OCI-LY1 (cell line): ENCODE data around the gene NPAS1.
"Not testable (repeated sequence)": the region's sequence is repeated elsewhere in the genome, so short reads cannot be mapped to it uniquely, and the experiment has no call there.

Experiments
- H2AFZ ChIP-seq: fragments of 200-600 bp; sonication (generic), shearing (Covaris generic); 2 replicates; pipeline ENCODE4 v1.6.0; 2014; ENCODE audit warnings: antibody characterized with exemption, mild to moderate bottlenecking, low read length
- H3F3A ChIP-seq: fragments of 200-600 bp; sonication (generic), shearing (Covaris generic); 2 replicates; pipeline ENCODE4 v1.6.0; 2014; ENCODE audit warnings: mild to moderate bottlenecking, antibody characterized with exemption, low read length, moderate library complexity; ENCODE audit not compliant: insufficient read depth
- H3K27ac ChIP-seq: fragments of 200-600 bp; sonication (generic); 2 replicates; pipeline ENCODE4 v1.5.1; 2014; ENCODE audit warnings: low read length, mixed run types, mild to moderate bottlenecking, low read depth; ENCODE audit not compliant: poor library complexity, severe bottlenecking
- H3K27me3 ChIP-seq: fragments of 200-600 bp; sonication (generic); 2 replicates; pipeline ENCODE4 v1.6.0; 2014; ENCODE audit warnings: antibody characterized with exemption, mild to moderate bottlenecking, low read length, moderate library complexity; ENCODE audit not compliant: insufficient read depth
- H3K36me3 ChIP-seq: fragments of 200-600 bp; sonication (generic); 2 replicates; pipeline ENCODE4 v1.6.1; 2014; ENCODE audit warnings: mild to moderate bottlenecking, antibody characterized with exemption, low read length, moderate library complexity, mixed read lengths; ENCODE audit not compliant: insufficient read depth
- H3K4me1 ChIP-seq: fragments of 200-600 bp; sonication (generic); 2 replicates; pipeline ENCODE4 v1.5.1; 2014; ENCODE audit warnings: mild to moderate bottlenecking, low read length, moderate library complexity; ENCODE audit not compliant: insufficient read depth, severe bottlenecking
- H3K4me2 ChIP-seq: fragments of 200-600 bp; sonication (generic), shearing (Covaris generic); 2 replicates; pipeline ENCODE4 v1.6.1; 2014; ENCODE audit warnings: low read length
- H3K4me3 ChIP-seq: fragments of 200-600 bp; sonication (generic); 2 replicates; pipeline ENCODE4 v1.5.1; 2014; ENCODE audit warnings: low read length, low read depth, mild to moderate bottlenecking, mixed read lengths; ENCODE audit not compliant: poor library complexity, severe bottlenecking
- H3K79me2 ChIP-seq: fragments of 200-600 bp; shearing (Covaris generic); 2 replicates; pipeline ENCODE4 v1.6.1; 2016; ENCODE audit warnings: mixed run types, low read length, mixed read lengths; ENCODE audit not compliant: insufficient read depth
- H3K9ac ChIP-seq: fragments of 200-600 bp; sonication (generic), shearing (Covaris generic); 2 replicates; pipeline ENCODE4 v1.6.1; 2014; ENCODE audit warnings: mild to moderate bottlenecking, low read length, mixed read lengths
- H3K9me2 ChIP-seq: fragments of 200-600 bp; sonication (generic), shearing (Covaris generic); 2 replicates; pipeline ENCODE4 v1.6.1; 2014; ENCODE audit warnings: low read depth, mild to moderate bottlenecking, low read length, mixed read lengths
- H3K9me3 ChIP-seq: fragments of 200-600 bp; shearing (Covaris generic); 2 replicates; pipeline ENCODE4 v1.6.1; 2014; ENCODE audit warnings: low read length, mixed read lengths
- H4K20me1 ChIP-seq: fragments of 200-600 bp; sonication (generic), shearing (Covaris generic); 2 replicates; pipeline ENCODE4 v1.6.0; 2016; ENCODE audit warnings: mild to moderate bottlenecking, low read length; ENCODE audit not compliant: insufficient read depth
- CTCF ChIP-seq: fragments of 200-600 bp; sonication (generic), shearing (Covaris generic); IDR thresholded peaks from 2 replicates; pipeline ENCODE4 v1.5.1; 2017; ENCODE audit warnings: mild to moderate bottlenecking, antibody characterized with exemption, low read length, moderate library complexity, mixed read lengths
- EZH2 ChIP-seq: fragments of 200-600 bp; sonication (generic), shearing (Covaris generic); IDR thresholded peaks from 2 replicates; pipeline ENCODE4 v1.8.0; 2017; ENCODE audit warnings: borderline replicate concordance, mixed run types, mild to moderate bottlenecking, antibody characterized with exemption, low read length, moderate library complexity, mixed read lengths

Gene NPAS1

GRCh38 chr19:47006496-47006895, 13.1 kb upstream of the NPAS1 start:
- Histone ChIP-seq H3K27me3 (no peaks in the 10 kb centered on the region), H3K27ac (no peak overlapping the region), H3K9me2 (no peaks in the 10 kb centered on the region), H2AFZ (no peak overlapping the region), H3K36me3 (0 out of 2 replicates have a peak, but pooled peaks cover under 1% of the 10 kb centered on the region), H3K4me2 (no peak overlapping the region), H3K9me3 (no peaks in the 10 kb centered on the region), H3K9ac (no peak overlapping the region), H3F3A (no peaks in the 10 kb centered on the region), H3K4me3 (no peak overlapping the region), H3K4me1 (no peaks in the 10 kb centered on the region), H4K20me1 (no peaks in the 10 kb centered on the region), H3K79me2 (no peaks in the 10 kb centered on the region)
- no peak for TF ChIP-seq EZH2

- H3F3A ChIP-seq, H3K4me1 ChIP-seq, H3K27ac ChIP-seq, H3K36me3 ChIP-seq, H3K4me3 ChIP-seq, H3K9me3 ChIP-seq, H3K9ac ChIP-seq, H3K9me2 ChIP-seq, H4K20me1 ChIP-seq, H3K4me2 ChIP-seq, H3K79me2 ChIP-seq, H2AFZ ChIP-seq, H3K27me3 ChIP-seq: not testable (repeated sequence)
Measured at GRCh38 chr19:47010549-47010948, 9.1 kb upstream of the NPAS1 start.

GRCh38 chr19:47012617-47013016, 7.0 kb upstream of the NPAS1 start:
- no peaks in the 10 kb centered on the region for H3F3A ChIP-seq
- no peak overlapping the region for H2AFZ ChIP-seq
- TF ChIP-seq EZH2 (no peak), CTCF (no peak)
- H3K4me1 ChIP-seq = peaks cover 4% of the 10 kb centered on the region
- no peaks in the 10 kb centered on the region for H3K79me2 ChIP-seq
- H4K20me1 ChIP-seq = no peaks in the 10 kb centered on the region
- H3K9me2 ChIP-seq = no peaks in the 10 kb centered on the region
- H3K27me3 ChIP-seq = no peaks in the 10 kb centered on the region
- H3K4me2 ChIP-seq = no peak overlapping the region
- no peak overlapping the region for H3K4me3 ChIP-seq
- no peak overlapping the region for H3K27ac ChIP-seq
- no peaks in the 10 kb centered on the region for H3K36me3 ChIP-seq
- no peaks in the 10 kb centered on the region for H3K9me3 ChIP-seq
- no peak overlapping the region for H3K9ac ChIP-seq

- Histone ChIP-seq H3K27me3 (no peaks in the 10 kb centered on the region), H3K4me2 (no peak overlapping the region), H4K20me1 (no peaks in the 10 kb centered on the region), H3F3A (no peaks in the 10 kb centered on the region), H3K79me2 (no peaks in the 10 kb centered on the region), H3K4me3 (no peak overlapping the region), H3K9me2 (no peaks in the 10 kb centered on the region), H3K27ac (no peak overlapping the region), H3K9me3 (no peaks in the 10 kb centered on the region), H3K9ac (no peak overlapping the region), H3K36me3 (no peaks in the 10 kb centered on the region), H2AFZ (no peak overlapping the region), H3K4me1 (peaks cover 4% of the 10 kb centered on the region)
- TF ChIP-seq CTCF = peak; percentile 97
- TF ChIP-seq EZH2 = no peak
Measured at GRCh38 chr19:47013041-47013517, 6.6 kb upstream of the NPAS1 start.
